ENCODE measurements around the gene ADAD1.

DNA sequence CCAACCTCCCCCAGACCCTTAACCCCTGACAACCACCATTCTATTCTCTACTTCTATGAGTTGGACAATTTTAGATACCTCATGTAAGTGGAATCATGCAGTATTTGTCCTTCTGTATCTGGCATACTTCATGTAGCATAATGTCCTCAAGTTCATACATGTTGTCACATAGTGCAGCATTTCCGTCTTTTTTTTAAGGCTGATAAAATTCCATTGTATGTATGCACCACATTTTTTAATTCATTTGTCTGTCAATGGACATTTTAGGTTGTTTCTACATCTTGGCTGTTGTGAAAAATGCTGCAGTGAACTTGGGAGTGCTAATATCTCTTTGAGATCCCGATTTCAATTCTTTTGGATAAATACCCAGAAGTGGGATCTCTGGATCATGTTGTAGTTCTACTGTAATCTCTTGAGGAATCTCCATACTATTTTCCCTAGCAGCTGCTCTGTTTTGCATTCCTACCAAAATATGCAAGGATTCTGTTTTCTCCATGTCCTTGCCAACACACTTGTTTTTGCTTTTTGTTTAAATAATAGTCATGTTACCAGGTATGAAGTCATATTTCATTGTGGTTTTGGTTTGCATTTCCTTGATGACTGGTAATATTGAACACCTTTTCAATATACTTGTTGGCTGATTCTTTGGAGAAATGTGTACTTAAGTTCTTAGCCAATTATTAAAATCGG lies 48.8 kb upstream of the ADAD1 start:
- no peak for TF ChIP-seq ZFX (IDR thresholded peaks at IDR 0.05)
- TF ChIP-seq JUND (IDR thresholded peaks at IDR 0.05), result no peak
- no peak for TF ChIP-seq EZH2 (IDR thresholded peaks at IDR 0.05)
- TF ChIP-seq EZH2phosphoT487 (IDR thresholded peaks at IDR 0.05; ENCODE audit: borderline replicate concordance), result no peak
- TF ChIP-seq, protein P1, sequence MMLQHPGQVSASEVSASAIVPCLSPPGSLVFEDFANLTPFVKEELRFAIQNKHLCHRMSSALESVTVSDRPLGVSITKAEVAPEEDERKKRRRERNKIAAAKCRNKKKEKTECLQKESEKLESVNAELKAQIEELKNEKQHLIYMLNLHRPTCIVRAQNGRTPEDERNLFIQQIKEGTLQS (IDR thresholded peaks at IDR 0.05), result no peak
- TF ChIP-seq ZNF274 (IDR thresholded peaks at IDR 0.05; ENCODE audit: low read depth, low read length), result no peak
- no peak for TF ChIP-seq SP1 (IDR thresholded peaks at IDR 0.05; ENCODE audit: low read depth)
- TF ChIP-seq, protein P2, sequence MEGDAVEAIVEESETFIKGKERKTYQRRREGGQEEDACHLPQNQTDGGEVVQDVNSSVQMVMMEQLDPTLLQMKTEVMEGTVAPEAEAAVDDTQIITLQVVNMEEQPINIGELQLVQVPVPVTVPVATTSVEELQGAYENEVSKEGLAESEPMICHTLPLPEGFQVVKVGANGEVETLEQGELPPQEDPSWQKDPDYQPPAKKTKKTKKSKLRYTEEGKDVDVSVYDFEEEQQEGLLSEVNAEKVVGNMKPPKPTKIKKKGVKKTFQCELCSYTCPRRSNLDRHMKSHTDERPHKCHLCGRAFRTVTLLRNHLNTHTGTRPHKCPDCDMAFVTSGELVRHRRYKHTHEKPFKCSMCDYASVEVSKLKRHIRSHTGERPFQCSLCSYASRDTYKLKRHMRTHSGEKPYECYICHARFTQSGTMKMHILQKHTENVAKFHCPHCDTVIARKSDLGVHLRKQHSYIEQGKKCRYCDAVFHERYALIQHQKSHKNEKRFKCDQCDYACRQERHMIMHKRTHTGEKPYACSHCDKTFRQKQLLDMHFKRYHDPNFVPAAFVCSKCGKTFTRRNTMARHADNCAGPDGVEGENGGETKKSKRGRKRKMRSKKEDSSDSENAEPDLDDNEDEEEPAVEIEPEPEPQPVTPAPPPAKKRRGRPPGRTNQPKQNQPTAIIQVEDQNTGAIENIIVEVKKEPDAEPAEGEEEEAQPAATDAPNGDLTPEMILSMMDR (IDR thresholded peaks at IDR 0.05 in 2 of 3, conservative IDR thresholded peaks at IDR 0.05 in 1 of 3; ENCODE audit: borderline replicate concordance in 1 of 3, insufficient read depth in 1 of 3, low read depth in 2 of 3, low read length in 2 of 3), result no peak
- TF ChIP-seq ELF1 (IDR thresholded peaks at IDR 0.05; ENCODE audit: borderline replicate concordance, low read depth), result no peak
- no peak for TF ChIP-seq POLR2AphosphoS5 (IDR thresholded peaks at IDR 0.05; ENCODE audit: low read depth, low read length)
- no peak for TF ChIP-seq POLR2A (IDR thresholded peaks at IDR 0.05; ENCODE audit: borderline replicate concordance, extremely low read depth, insufficient read depth, insufficient read length)
- no peak for TF ChIP-seq CEBPB (IDR thresholded peaks at IDR 0.05; ENCODE audit: low read depth)

Data from HCT116 (cell line).